HepG2 (cell line): ENCODE measurements around the gene ANKRD31.

Source experiments
- RBM39 ChIP-seq: fragments of 200-400 bp; formaldehyde crosslinking; IDR thresholded peaks from one replicate; pipeline ENCODE4 v1.6.1; 2018; ENCODE audit warnings: antibody characterized with exemption, mild to moderate bottlenecking, low read depth, low read length; ENCODE audit not compliant: poor library complexity, severe bottlenecking
- TCF12 ChIP-seq, 2 experiments: fragments of 450-650 bp in 1 of 2; sonication (generic) in 1 of 2; formaldehyde crosslinking in 1 of 2; IDR thresholded peaks; 2 replicates each; pipeline versions ENCODE4 v1.6.1 to v1.8.0; 2017 to 2022; ENCODE audit warnings: antibody characterized with exemption in 1 of 2, mild to moderate bottlenecking in 1 of 2, missing genetic modification reagents in 1 of 2, moderate library complexity in 1 of 2

- TF ChIP-seq RBM39: no peak
- no peak for TF ChIP-seq TCF12 (IDR thresholded peaks at IDR 0.05)
- no peak for TF ChIP-seq TCF12 (CRISPR knock-in tag; IDR thresholded peaks at IDR 0.05)
Measured at GRCh38 chr5:75116856-75117255, 119.8 kb downstream of the ANKRD31 start.
